HEK293 (cell line): ENCODE measurements around the gene CILP.

Source experiments
- CTCF ChIA-PET: fragments of 350-600 bp; formaldehyde crosslinking; extraction: SDS; loops from one replicate; lab custom pipeline; 2021; ENCODE audit warnings: antibody characterized with exemption; lab: Yijun Ruan, JAX
- POLR2A ChIA-PET: fragments of 300-600 bp; formaldehyde crosslinking; extraction: SDS; loops from one replicate; lab custom pipeline; 2020; ENCODE audit warnings: antibody characterized with exemption, inconsistent platforms; lab: Yijun Ruan, JAX
- H3K27ac ChIP-seq: fragments of 200-500 bp; sonication (Bioruptor generic); 2 replicates; pipeline ENCODE4 v1.5.1; 2014; ENCODE audit warnings: low read depth, low read length, control low read depth, inconsistent platforms; ENCODE audit errors: extremely low read depth
- H3K36me3 ChIP-seq, 2 experiments: fragments of 200-500 bp in 1 of 2; sonication (Bioruptor generic) in 1 of 2; 1 replicate in 1 of 2; 2 replicates in 1 of 2; pipeline ENCODE4 v1.5.1; 2014 to 2017; ENCODE audit warnings: inconsistent platforms in 2 of 2, low read length in 2 of 2; ENCODE audit not compliant: control insufficient read depth in 2 of 2, insufficient read depth in 1 of 2
- H3K4me1 ChIP-seq: fragments of 200-500 bp; sonication (Bioruptor generic); 2 replicates; pipeline ENCODE4 v1.5.1; 2014; ENCODE audit warnings: mild to moderate bottlenecking, low read length, inconsistent platforms; ENCODE audit not compliant: control insufficient read depth, insufficient read depth
- H3K4me3 ChIP-seq: 2 replicates; pipeline ENCODE4 v1.5.1; 2011; ENCODE audit warnings: low read depth, mild to moderate bottlenecking, control low read depth, low read length, moderate library complexity
- H3K9me3 ChIP-seq: fragments of 200-500 bp; sonication (Bioruptor generic); 2 replicates; pipeline ENCODE4 v1.5.1; 2014; ENCODE audit warnings: low read depth, low read length, inconsistent platforms; ENCODE audit not compliant: control insufficient read depth, insufficient read depth
- ELK4 ChIP-seq: IDR thresholded peaks from 2 replicates; pipeline ENCODE4 v1.6.1; 2011; ENCODE audit warnings: mild to moderate bottlenecking, low read depth, low read length, borderline replicate concordance
- GLIS1 ChIP-seq: fragments of 450-650 bp; formaldehyde crosslinking; IDR thresholded peaks from 2 replicates; pipeline ENCODE4 v1.5.1; 2016; ENCODE audit warnings: missing biosample characterization, missing genetic modification characterization
- GLIS2 ChIP-seq: fragments of 450-650 bp; formaldehyde crosslinking; IDR thresholded peaks from 2 replicates; pipeline ENCODE4 v1.5.1; 2016; ENCODE audit warnings: missing biosample characterization, missing genetic modification characterization
- KLF10 ChIP-seq: fragments of 450-650 bp; IDR thresholded peaks from 2 replicates; pipeline ENCODE4 v1.5.1; 2018; ENCODE audit warnings: missing biosample characterization, mild to moderate bottlenecking, missing genetic modification characterization
- KLF17 ChIP-seq: fragments of 450-650 bp; formaldehyde crosslinking; IDR thresholded peaks from 2 replicates; pipeline ENCODE4 v1.5.1; 2016; ENCODE audit warnings: missing biosample characterization, missing genetic modification characterization
- PATZ1 ChIP-seq: fragments of 450-650 bp; formaldehyde crosslinking; IDR thresholded peaks from 2 replicates; pipeline ENCODE4 v1.5.1; 2016; ENCODE audit warnings: missing biosample characterization, missing genetic modification characterization
- PRDM2 ChIP-seq: fragments of 450-650 bp; formaldehyde crosslinking; IDR thresholded peaks from 2 replicates; pipeline ENCODE4 v1.5.1; 2016; ENCODE audit warnings: missing biosample characterization, missing genetic modification characterization, borderline replicate concordance
- TCF7L2 ChIP-seq: IDR thresholded peaks from 2 replicates; pipeline ENCODE4 v1.6.1; 2011; ENCODE audit warnings: low read depth, mild to moderate bottlenecking, inconsistent platforms, low read length, moderate library complexity, borderline replicate concordance
- ZBTB26 ChIP-seq: fragments of 450-650 bp; formaldehyde crosslinking; optimal IDR thresholded peaks from 2 replicates; pipeline ENCODE3; 2016; ENCODE audit warnings: missing biosample characterization, mild to moderate bottlenecking, missing genetic modification characterization
- ZFHX2 ChIP-seq: fragments of 450-650 bp; formaldehyde crosslinking; conservative IDR thresholded peaks from 2 replicates; pipeline ENCODE4 v1.5.1; 2016; ENCODE audit warnings: missing biosample characterization, missing genetic modification characterization
- ZIC2 ChIP-seq: fragments of 450-650 bp; formaldehyde crosslinking; IDR thresholded peaks from 2 replicates; pipeline ENCODE4 v1.5.1; 2016; ENCODE audit warnings: missing biosample characterization, missing genetic modification characterization
- ZNF112 ChIP-seq: fragments of 450-650 bp; formaldehyde crosslinking; IDR thresholded peaks from 2 replicates; pipeline ENCODE4 v1.5.0; 2017; ENCODE audit warnings: missing biosample characterization, missing genetic modification characterization
- ZNF175 ChIP-seq: fragments of 450-650 bp; formaldehyde crosslinking; IDR thresholded peaks from 2 replicates; pipeline ENCODE4 v1.5.1; 2016; ENCODE audit warnings: missing biosample characterization, missing genetic modification characterization
- ZNF362 ChIP-seq: fragments of 450-650 bp; formaldehyde crosslinking; IDR thresholded peaks from 2 replicates; pipeline ENCODE4 v1.5.1; 2016; ENCODE audit warnings: missing biosample characterization, missing genetic modification characterization
- ZNF398 ChIP-seq: fragments of 450-650 bp; formaldehyde crosslinking; IDR thresholded peaks from 2 replicates; pipeline ENCODE4 v1.5.1; 2017; ENCODE audit warnings: missing biosample characterization, missing genetic modification characterization
- ZNF473 ChIP-seq: fragments of 450-650 bp; formaldehyde crosslinking; IDR thresholded peaks from 2 replicates; pipeline ENCODE4 v1.5.1; 2017; ENCODE audit warnings: missing biosample characterization, missing genetic modification characterization
- ZNF530 ChIP-seq: fragments of 450-650 bp; formaldehyde crosslinking; IDR thresholded peaks from 2 replicates; pipeline ENCODE4 v1.5.1; 2016; ENCODE audit warnings: low read depth, missing biosample characterization, missing genetic modification characterization
- ZNF843 ChIP-seq: fragments of 450-650 bp; formaldehyde crosslinking; IDR thresholded peaks from 2 replicates; pipeline ENCODE4 v1.5.1; 2016; ENCODE audit warnings: missing biosample characterization, missing genetic modification characterization
- ZSCAN16 ChIP-seq: fragments of 450-650 bp; formaldehyde crosslinking; IDR thresholded peaks from 2 replicates; pipeline ENCODE4 v1.5.1; 2016; ENCODE audit warnings: missing biosample characterization, missing genetic modification characterization

CILP gene

GRCh38 chr15:65210770-65211481, at the start of gene CILP:
Gene CILP, minus strand, starts transcription at chr15:65211473. Its CDS starts 1,718 bp downstream, at chr15:65209755.
- TF ChIP-seq ZSCAN16 (no peak), ZBTB26 (tag by site-specific recombination) (no peak), GLIS2 (tag by site-specific recombination) (peak; percentile 72), GLIS1 (peak; percentile 97), ZIC2 (peak; percentile 76), ZNF398 (tag by site-specific recombination) (peak; percentile 82)
- no peaks in the 10 kb centered on the region for H3K36me3 ChIP-seq
- H3K27ac ChIP-seq, result no peak within 1 kb of the TSS
- H3K9me3 ChIP-seq, result no peaks in the 10 kb centered on the region
- H3K4me1 ChIP-seq, result no peaks in the 10 kb centered on the region
- no peak within 1 kb of the TSS for H3K4me3 ChIP-seq
- ChIA-PET POLR2A (interaction anchor here (0.9 kb wide), 1 partner anchor 75 kb away, joined by 3 read pairs; the partner anchor contains the start of gene PARP16), CTCF (interaction anchor here (0.6 to 2.1 kb wide), 5 partner anchors 8 to 125 kb away, joined by 3 to 8 read pairs (median 5); no protein-coding TSS in a partner anchor)

- Histone ChIP-seq H3K4me3 (no peak overlapping the region), H3K4me1 (no peaks in the 10 kb centered on the region), H3K36me3 (peaks cover 18 to 49% of the 10 kb centered on the region in 2 experiments), H3K9me3 (no peaks in the 10 kb centered on the region), H3K27ac (no peak overlapping the region)
- CTCF ChIA-PET, result interaction anchor here (1.6 kb wide), 1 partner anchor 10 kb away, joined by 5 read pairs; no protein-coding TSS in a partner anchor
- POLR2A ChIA-PET, result no interaction called here
- TF ChIP-seq TCF7L2 (no peak), KLF10 (tag by site-specific recombination) (no peak), KLF17 (tag by site-specific recombination) (no peak), ZNF843 (tag by site-specific recombination) (no peak), ZFHX2 (tag by site-specific recombination) (no peak), ZNF530 (no peak), PATZ1 (tag by site-specific recombination) (no peak), PRDM2 (no peak), ZNF175 (no peak), ZNF362 (tag by site-specific recombination) (no peak), ELK4 (no peak), ZNF112 (tag by site-specific recombination) (no peak), ZNF473 (no peak)
Observed at GRCh38 chr15:65260968-65261367, 49.7 kb upstream of the CILP start.
